Epithelial cell of proximal tubule (primary cell): ENCODE data around the gene TMPRSS13. TPM values are rescaled to one million over a fixed set of nuclear protein-coding genes. Genes with fewer than 3 reads are reported as not detected.
"Not testable (repeated sequence)": the region's sequence is repeated elsewhere in the genome, so short reads cannot be mapped to it uniquely, and the experiment has no call there.

Experiments
- DNase-seq: peaks from one replicate; pipeline ENCODE4 v3.0.0-alpha.2; 2011; ENCODE audit warnings: low read depth
- H3K4me3 ChIP-seq: 2 replicates; pipeline ENCODE4 v1.5.1; 2011; ENCODE audit warnings: low read depth, mild to moderate bottlenecking, low read length
- CTCF ChIP-seq: conservative IDR thresholded peaks from 2 replicates; pipeline ENCODE4 v1.5.1; 2012; ENCODE audit warnings: low read depth, mild to moderate bottlenecking, low read length
- total RNA-seq: library from RNA; depleted of rRNA; stranded (reverse); fragments of >200 nt; gene quantifications from 2 replicates; pipeline ENCODE4 v1.2.3, GENCODE V29; 2015

Gene TMPRSS13
- total RNA-seq, 1 donor from 2014 or later, result 0.63 TPM

- no peak overlapping the region for H3K4me3 ChIP-seq
- no peak for DNase-seq
- peak; percentile 51 for TF ChIP-seq CTCF
These were observed 21.1 kb upstream of the TMPRSS13 start for GRCh38 chr11:117950301-117950700.

- no peak for TF ChIP-seq CTCF
- DNase-seq, result no peak
- H3K4me3 ChIP-seq, result no peak overlapping the region
These were observed 19.9 kb upstream of the TMPRSS13 start for GRCh38 chr11:117949062-117949461.

- not testable (repeated sequence) for H3K4me3 ChIP-seq, DNase-seq
These were observed 19.3 kb upstream of the TMPRSS13 start for GRCh38 chr11:117948466-117948865.

- H3K4me3 ChIP-seq, DNase-seq: not testable (repeated sequence)
These were observed 18.5 kb upstream of the TMPRSS13 start for GRCh38 chr11:117947751-117948150.

GRCh38 chr11:117946842-117947526 lies 17.8 kb upstream of the TMPRSS13 start:
- TF ChIP-seq CTCF, result peak; percentile 96
- no peak overlapping the region for H3K4me3 ChIP-seq
- DNase-seq, result peak; percentile 87

- DNase-seq, result no peak
- no peak for TF ChIP-seq CTCF
- no peak overlapping the region for H3K4me3 ChIP-seq
These were observed 17.1 kb upstream of the TMPRSS13 start for GRCh38 chr11:117946156-117946841.

GRCh38 chr11:117945047-117945810 lies 16.0 kb upstream of the TMPRSS13 start:
- DNase-seq, result no peak
- H3K4me3 ChIP-seq, result no peak overlapping the region
- peak; percentile 17 for TF ChIP-seq CTCF
